ENCODE measurements around the gene TRH.

GRCh38 chr3:129961141-129961541, 13.4 kb upstream of the TRH start:
- no peak for TF ChIP-seq EZH2 (IDR thresholded peaks at IDR 0.05; ENCODE audit: borderline replicate concordance)
- TF ChIP-seq CTCF (IDR thresholded peaks at IDR 0.05; ENCODE audit: poor library complexity), result no peak
- no peak for TF ChIP-seq EZH2phosphoT487 (IDR thresholded peaks at IDR 0.05; ENCODE audit: low read depth, severe bottlenecking, unreplicated experiment)

All from hepatocyte (in vitro differentiated cells).